GM19193 (cell line): ENCODE results near the gene ARL5A.

Source experiments
- POLR2A ChIP-seq: IDR thresholded peaks from 4 replicates; pipeline ENCODE4 v1.6.1; 2011; ENCODE audit not compliant: insufficient read depth, insufficient read length; ENCODE audit errors: extremely low read depth

ARL5A gene

DNA sequence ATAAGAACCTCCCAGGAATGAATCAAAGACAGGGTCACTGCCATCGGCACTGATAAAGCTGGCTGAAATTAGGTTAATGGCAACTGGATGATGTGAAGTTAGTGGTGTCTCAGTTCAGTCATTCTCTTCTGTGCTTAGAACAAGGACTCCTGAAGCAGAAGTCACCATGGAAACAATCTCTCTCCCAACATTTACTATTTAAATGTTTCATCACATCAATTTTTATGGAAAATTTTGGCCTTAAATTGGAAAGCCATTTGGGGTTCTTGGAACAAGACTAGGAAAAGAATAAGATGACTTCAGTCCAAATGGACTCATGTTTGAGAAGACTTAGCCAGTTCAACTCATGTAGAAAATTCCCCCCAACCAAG, 15.5 kb upstream of the ARL5A start:
- TF ChIP-seq POLR2A, result no peak

DNA sequence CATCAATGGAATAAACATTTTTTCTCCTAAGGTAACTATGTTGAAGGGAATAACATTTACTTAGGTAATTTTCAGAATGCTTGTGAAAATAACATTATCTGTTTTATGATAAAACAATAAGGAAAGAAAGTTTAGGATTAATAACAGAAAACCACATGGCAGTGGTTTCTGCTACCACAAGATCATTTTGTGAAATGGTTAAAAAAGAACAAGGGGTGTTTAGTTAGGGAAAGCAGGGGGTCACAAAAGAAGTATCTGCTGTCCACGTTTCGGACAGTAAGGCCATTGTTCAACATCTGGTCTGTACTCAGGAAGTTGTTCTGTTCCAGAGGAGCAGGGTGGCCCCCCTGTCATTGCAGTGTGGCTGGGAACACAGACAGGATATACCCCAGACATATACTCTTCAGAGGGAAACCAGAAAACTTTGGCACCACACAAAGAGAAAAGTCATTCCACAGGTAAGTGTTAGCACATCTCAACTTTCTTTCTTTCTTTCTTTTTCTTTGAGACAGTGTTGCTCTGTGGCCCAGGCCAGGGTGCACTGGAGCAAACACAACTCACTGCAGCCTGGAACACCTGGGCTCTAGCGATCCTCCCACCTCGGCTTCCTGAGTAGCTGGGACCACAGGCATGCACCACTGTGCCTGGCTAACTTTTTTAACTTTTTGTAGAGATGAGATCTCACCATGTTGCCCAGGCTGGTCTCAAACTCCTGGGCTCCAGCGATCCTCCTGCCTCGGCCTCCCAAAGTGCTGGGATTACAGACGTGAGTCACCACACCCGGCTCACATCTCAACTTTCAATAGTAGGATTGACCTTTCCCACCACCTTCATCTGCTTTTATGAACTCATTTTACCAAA, 14.8 kb upstream of the ARL5A start:
- TF ChIP-seq POLR2A, result no peak

DNA sequence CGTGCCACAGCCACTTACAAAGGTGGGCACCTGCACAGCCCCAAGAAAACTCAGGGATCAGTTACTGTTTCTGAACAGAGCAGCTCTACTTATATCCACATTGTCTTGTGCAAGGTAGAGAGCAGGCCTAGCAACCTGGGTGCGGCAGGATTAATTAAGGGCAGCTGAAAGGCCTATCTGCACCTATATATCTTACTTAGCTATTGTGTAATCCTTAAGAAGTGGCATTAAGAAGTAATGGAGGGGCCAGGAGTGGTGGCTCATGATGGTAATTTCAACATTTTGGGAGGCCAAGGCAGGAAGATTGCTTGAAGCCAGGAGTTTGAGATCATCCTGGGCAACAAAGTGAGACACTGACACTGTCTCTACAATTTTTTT, 12.8 kb upstream of the ARL5A start:
- no peak for TF ChIP-seq POLR2A

DNA sequence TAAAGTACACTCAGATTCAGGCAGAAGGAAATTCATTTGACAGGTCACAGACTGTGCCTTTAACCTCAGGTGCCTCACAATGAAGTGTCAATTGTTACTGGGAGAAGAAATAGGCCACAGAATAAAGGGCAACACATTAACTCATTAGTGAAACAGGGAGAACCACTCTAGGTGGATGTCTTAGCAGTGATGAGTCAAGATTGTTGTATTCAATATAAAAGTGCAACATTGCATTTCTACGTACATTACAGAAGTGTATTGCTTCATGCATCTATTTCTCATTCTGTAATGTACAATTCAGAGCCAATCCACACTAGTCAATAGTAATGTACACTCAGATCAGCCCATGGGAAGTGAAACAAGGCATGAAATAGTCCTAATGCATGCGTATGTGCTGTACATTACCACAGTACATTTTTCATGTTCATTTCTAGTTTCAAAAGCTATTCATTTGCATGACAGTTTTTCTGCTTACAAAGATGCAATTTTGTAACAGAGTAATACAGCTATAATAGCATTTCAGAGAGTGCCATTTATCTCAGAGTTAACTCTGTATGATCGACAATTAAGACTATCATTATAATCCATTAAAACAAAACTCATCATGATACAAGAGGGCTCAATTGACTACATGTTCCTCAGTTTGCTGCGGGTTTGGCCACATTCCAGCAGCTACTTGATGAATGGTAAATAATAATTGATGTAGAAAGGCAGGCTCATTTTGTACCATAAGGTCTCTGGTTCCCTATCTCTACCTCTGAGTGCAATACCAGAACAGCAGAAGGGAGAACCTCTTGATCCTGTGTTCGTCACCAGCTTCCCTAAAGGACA, 12.2 kb upstream of the ARL5A start:
- no peak for TF ChIP-seq POLR2A

- TF ChIP-seq POLR2A, result no peak
Measured at GRCh38 chr2:151837926-151838325, 9.7 kb upstream of the ARL5A start.

GRCh38 chr2:151833984-151834383, 5.8 kb upstream of the ARL5A start:
- no peak for TF ChIP-seq POLR2A

- TF ChIP-seq POLR2A, result no peak
Measured at GRCh38 chr2:151830961-151831360, 2.7 kb upstream of the ARL5A start.

DNA sequence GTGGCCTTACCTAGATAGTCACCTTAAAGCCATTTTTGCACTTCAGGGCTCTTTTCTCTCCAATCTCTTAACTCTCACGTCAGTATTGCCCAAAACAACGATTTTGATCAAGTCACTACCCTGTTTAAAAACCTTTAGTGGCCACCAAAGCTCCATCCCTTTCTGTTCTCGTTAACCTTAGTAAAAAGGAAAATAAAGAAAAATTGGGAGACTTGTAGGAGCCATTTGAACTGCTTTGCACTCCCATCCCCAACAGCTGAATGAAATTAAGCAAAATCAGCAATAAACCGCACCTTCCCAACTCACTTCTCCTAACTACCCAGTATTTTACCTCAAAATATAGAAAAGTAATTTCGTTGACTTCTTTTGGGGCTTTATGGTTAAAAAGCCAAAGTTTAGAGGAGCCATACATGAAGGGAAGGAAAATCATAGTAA, 686 bp upstream of the ARL5A start:
- TF ChIP-seq POLR2A, result no peak

GRCh38 chr2:151827564-151828142, 568 bp downstream of the ARL5A start:
- no peak for TF ChIP-seq POLR2A

DNA sequence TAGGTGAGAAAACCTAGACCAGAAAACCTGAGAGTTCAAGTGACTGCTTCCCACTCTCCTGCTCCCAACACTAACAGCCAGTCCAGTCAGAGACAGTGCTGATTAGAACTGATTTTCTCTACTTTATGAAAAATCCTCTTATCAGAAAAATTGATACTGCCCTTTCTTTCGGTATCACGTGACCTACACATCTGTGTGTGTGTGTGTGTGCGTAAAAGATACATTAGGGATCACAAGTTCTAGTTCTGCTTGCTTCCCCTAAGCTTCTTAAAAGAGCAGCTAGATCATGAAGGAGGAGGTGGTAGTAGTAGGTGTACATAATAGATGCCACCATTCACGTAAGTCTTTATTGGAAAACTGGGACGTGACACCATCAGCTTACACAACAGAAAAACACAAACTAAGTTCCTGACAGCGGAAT, 1.5 kb downstream of the ARL5A start:
- no peak for TF ChIP-seq POLR2A

GRCh38 chr2:151824886-151825285, 3.3 kb downstream of the ARL5A start:
- no peak for TF ChIP-seq POLR2A

- no peak for TF ChIP-seq POLR2A
Measured at GRCh38 chr2:151823651-151824050, 4.6 kb downstream of the ARL5A start.

DNA sequence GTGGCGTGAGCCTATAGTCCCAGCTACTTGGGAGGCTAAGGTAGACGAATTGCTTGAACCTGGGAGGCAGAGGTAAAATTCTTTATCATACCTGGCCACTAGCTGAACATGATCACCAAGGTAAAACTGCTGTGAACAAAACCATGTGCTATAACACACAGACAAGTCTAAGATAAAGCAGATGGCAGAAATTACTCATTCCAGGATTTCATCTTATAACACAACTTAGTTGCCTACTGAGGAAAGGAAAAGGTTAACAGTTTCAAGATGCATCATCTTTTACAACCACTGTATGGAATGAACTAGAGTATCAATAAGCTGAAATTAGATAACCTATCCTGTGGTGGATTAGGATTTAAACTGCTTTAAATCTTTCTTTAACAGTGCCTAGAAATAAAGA, 8.3 kb downstream of the ARL5A start:
- no peak for TF ChIP-seq POLR2A

DNA sequence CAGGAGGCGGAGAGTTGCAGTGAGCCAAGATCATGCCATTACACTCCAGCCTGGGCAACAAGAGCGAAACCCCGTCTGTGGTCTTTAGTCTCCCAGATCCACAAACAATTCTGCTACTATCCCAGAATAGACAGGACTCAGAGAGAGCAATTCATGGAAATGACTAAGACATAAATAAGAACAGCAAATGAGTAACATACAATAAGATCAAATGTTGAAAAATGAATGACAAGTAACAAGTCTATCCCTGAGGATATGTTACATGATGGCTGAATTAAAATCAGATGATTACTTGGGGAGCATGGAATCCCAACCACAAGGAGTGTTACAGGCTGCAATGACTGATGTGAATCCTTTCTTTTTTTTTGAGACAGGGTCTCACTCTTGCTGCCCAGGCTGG, 10.3 kb downstream of the ARL5A start:
- TF ChIP-seq POLR2A, result no peak

DNA sequence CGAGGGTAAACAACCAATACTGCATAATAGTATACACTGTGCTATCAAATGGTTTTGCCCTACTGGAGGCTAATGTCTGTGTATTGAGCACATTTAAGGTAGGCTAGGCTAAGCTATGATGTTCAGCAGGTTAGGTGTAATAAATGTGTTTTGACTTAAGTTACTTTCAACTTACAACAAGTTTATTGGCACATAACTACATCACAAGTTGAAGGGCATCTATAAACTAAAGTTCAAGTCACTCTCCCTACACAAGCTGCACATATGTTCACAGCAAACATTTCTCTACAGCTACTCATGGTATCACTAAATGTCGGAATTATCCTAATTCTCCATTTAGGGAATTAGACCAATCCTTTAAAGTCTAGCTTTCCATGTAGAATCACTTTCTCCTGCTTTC, 11.4 kb downstream of the ARL5A start:
- TF ChIP-seq POLR2A, result no peak
